Measurements from ENCODE around the gene RABL6. TPM values are rescaled to one million over a fixed set of nuclear protein-coding genes. Genes with fewer than 3 reads are reported as not detected.
"Not testable (repeated sequence)": the region's sequence is repeated elsewhere in the genome, so short reads cannot be mapped to it uniquely, and the experiment has no call there.

Gene RABL6
- total and polyA plus RNA-seq, 4 donors, result 31.3 to 76.1 (median 49.6) TPM

DNA sequence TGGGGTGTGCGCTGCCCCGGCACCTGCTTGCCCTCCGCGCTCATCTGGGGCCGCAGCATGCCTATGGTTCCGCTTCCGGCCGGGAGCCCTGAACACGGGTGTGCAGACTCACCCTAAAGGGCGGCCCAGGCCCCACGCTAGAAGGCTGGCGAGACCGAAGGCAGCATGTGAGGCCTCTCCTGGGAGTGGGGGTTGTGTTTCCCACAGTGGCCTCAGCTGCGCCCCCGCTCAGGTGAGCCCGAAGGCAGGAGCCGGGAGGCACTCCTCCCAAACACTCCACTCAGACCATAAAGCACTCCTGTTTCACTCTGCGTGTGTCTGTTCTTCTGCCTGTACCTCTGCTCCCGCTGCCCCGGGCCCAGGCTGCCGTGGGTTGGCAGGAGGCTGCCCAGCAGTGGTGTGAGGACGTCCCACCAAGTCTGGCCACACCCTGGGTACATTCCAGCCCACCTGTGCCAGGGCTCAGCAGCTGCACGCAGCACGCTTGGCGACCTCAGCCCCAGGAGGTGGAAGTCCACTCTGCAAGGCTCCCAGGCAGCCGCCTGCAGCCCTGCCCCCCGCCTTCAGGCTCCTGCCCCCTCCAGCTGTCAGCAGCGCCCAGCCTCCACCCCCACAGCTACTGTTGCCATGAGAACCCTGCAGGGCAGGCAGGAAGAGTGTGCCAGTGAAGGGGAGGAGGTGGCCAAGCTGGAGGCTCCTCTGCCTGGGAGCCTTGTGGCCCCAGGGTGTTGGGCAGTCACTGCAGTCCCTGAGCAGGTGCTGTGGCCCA is 33.3 kb downstream of the RABL6 start:
- H3K9me3 ChIP-seq (ENCODE audit: control insufficient read depth, low read length), result no peaks in the 10 kb centered on the region
- no peak overlapping the region for H3K27ac ChIP-seq (ENCODE audit: low read depth in 1 of 2, low read length in 2 of 2)
- no peak for ATAC-seq (ENCODE audit: low FRiP score)
- intact Hi-C loops (cut with DNase I), result loop anchor here in 1 of 2 donors (5.0 to 10.0 kb wide), 2 partner anchors 34 to 154 kb away; partner anchors contain the start of genes CLIC3, PAXX and RABL6
- no peak overlapping the region for H3K4me3 ChIP-seq (ENCODE audit: low read length in 2 of 2)
- no peaks in the 10 kb centered on the region for H3K4me1 ChIP-seq (ENCODE audit: control insufficient read depth in 1 of 2, insufficient read depth in 2 of 2, low read length in 2 of 2)
- H3K27me3 ChIP-seq (ENCODE audit: control insufficient read depth in 1 of 2, insufficient read depth in 2 of 2, low read length in 1 of 2), result no peaks in the 10 kb centered on the region
- no peak for DNase-seq
- no peaks in the 10 kb centered on the region for H3K36me3 ChIP-seq (ENCODE audit: control insufficient read depth in 1 of 2, insufficient read depth in 2 of 2, low read length in 1 of 2)
- 63 to 65% methylated on average over 28 of the region's 28 CpGs for WGBS, 2 donors

- H3K4me3 ChIP-seq (ENCODE audit: low read length in 2 of 2); H3K27ac ChIP-seq (ENCODE audit: low read depth in 1 of 2, low read length in 2 of 2); H3K4me1 ChIP-seq (ENCODE audit: control insufficient read depth in 1 of 2, insufficient read depth in 2 of 2, low read length in 2 of 2); H3K36me3 ChIP-seq (ENCODE audit: control insufficient read depth in 1 of 2, insufficient read depth in 2 of 2, low read length in 1 of 2); ATAC-seq (ENCODE audit: low FRiP score); H3K27me3 ChIP-seq (ENCODE audit: control insufficient read depth in 1 of 2, insufficient read depth in 2 of 2, low read length in 1 of 2); H3K9me3 ChIP-seq (ENCODE audit: control insufficient read depth, low read length); DNase-seq: not testable (repeated sequence)
- intact Hi-C loops (cut with DNase I), result loop anchor here in 1 of 2 donors (2.0 to 10.0 kb wide), 3 partner anchors 35 to 153 kb away; partner anchors contain the start of genes C8G, CLIC3, FBXW5 and PAXX
- 44 to 45% methylated on average over 14 to 16 of the region's 16 CpGs for WGBS, 2 donors
These were observed 34.1 kb downstream of the RABL6 start for GRCh38 chr9:136841646-136842379.

- not testable (repeated sequence) for H3K36me3 ChIP-seq (ENCODE audit: control insufficient read depth in 1 of 2, insufficient read depth in 2 of 2, low read length in 1 of 2); H3K9me3 ChIP-seq (ENCODE audit: control insufficient read depth, low read length); H3K27ac ChIP-seq (ENCODE audit: low read depth in 1 of 2, low read length in 2 of 2); H3K4me1 ChIP-seq (ENCODE audit: control insufficient read depth in 1 of 2, insufficient read depth in 2 of 2, low read length in 2 of 2); H3K27me3 ChIP-seq (ENCODE audit: control insufficient read depth in 1 of 2, insufficient read depth in 2 of 2, low read length in 1 of 2)
- DNase-seq (peak; percentile 82 to 92), ATAC-seq (ENCODE audit: low FRiP score) (peak; percentile 82)
- intact Hi-C loops (cut with DNase I), result loop anchor here in 1 of 2 donors (2.0 to 10.0 kb wide), 3 partner anchors 35 to 152 kb away; partner anchors contain the start of genes C8G, CLIC3, FBXW5 and PAXX
- 1% methylated on average over 19 to 27 of the region's 27 CpGs for WGBS, 2 donors
- H3K4me3 ChIP-seq (ENCODE audit: low read length in 2 of 2), result peak within 1 kb of the TSS in 1 of 2 donors; percentile 8
These were observed 34.7 kb downstream of the RABL6 start, which contains the start of gene AJM1 for GRCh38 chr9:136842380-136842948. Gene AJM1, plus strand, starts transcription at chr9:136842478. Its CDS starts 1,937 bp downstream, at chr9:136844415.

GRCh38 chr9:136843159-136843800 is 35.5 kb downstream of the RABL6 start:
- intact Hi-C loops (cut with DNase I), result loop anchor here in 1 of 2 donors (2.0 to 10.0 kb wide), 3 partner anchors 36 to 152 kb away; partner anchors contain the start of genes C8G, CLIC3, FBXW5 and PAXX
- H3K9me3 ChIP-seq (ENCODE audit: control insufficient read depth, low read length); H3K4me1 ChIP-seq (ENCODE audit: control insufficient read depth in 1 of 2, insufficient read depth in 2 of 2, low read length in 2 of 2); ATAC-seq (ENCODE audit: low FRiP score); DNase-seq; H3K4me3 ChIP-seq (ENCODE audit: low read length in 2 of 2); H3K27ac ChIP-seq (ENCODE audit: low read depth in 1 of 2, low read length in 2 of 2); H3K36me3 ChIP-seq (ENCODE audit: control insufficient read depth in 1 of 2, insufficient read depth in 2 of 2, low read length in 1 of 2); H3K27me3 ChIP-seq (ENCODE audit: control insufficient read depth in 1 of 2, insufficient read depth in 2 of 2, low read length in 1 of 2): not testable (repeated sequence)
- WGBS, 2 donors, result 15 to 17% methylated on average over 20 to 21 of the region's 21 CpGs

DNA sequence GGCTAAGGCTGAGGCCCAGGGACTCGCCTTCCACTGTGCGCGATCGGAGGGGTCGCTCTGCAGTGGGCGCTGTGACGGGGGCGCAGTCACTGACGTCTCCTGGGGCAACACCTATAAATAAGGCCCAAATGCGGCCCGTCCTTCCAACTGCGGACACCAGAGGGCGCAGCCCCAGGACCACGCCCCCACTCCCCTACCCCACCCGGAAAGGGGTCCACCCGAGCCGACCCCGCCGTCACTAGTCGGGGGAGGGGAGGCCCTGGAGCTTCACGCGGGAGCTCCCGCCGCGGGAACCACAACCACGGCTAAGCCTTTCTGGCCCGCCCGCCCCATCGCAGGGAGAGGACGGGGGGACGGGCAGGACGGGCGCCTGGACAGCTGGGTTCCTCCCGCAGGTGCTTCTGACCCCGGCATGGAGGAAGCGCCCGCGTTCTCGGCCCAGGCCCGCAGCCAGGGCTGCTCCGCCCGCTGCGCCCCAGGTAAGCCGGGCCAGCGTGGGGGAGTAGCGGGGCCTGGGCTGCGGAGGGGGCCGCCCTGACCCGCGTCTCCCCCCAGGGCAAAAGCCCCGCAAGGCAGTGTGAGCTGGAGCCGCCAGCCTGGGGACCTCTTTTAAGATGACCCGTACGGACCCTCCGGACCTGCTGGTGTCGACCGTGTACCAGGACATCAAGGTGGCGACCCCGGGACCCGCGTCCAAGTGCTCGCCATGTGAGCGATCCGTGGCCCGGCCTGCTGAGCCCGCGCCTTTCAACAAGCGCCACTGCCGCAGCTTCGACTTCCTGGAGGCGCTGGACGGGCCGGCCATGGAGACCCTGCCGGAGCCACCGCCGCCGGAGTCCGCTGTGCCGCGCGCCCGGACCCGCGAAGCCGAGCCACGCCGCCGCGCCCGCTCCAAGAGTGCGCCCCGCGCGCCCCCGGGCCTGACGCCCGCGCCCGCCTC is 36.3 kb downstream of the RABL6 start:
- peak in 1 of 2 donors; percentile 90 for DNase-seq
- not testable (repeated sequence) for H3K9me3 ChIP-seq (ENCODE audit: control insufficient read depth, low read length); H3K27ac ChIP-seq (ENCODE audit: low read depth in 1 of 2, low read length in 2 of 2); H3K36me3 ChIP-seq (ENCODE audit: control insufficient read depth in 1 of 2, insufficient read depth in 2 of 2, low read length in 1 of 2); ATAC-seq (ENCODE audit: low FRiP score); H3K27me3 ChIP-seq (ENCODE audit: control insufficient read depth in 1 of 2, insufficient read depth in 2 of 2, low read length in 1 of 2); H3K4me3 ChIP-seq (ENCODE audit: low read length in 2 of 2); H3K4me1 ChIP-seq (ENCODE audit: control insufficient read depth in 1 of 2, insufficient read depth in 2 of 2, low read length in 2 of 2)
- WGBS, 2 donors, result 7 to 8% methylated on average over 74 to 99 of the region's 99 CpGs
- intact Hi-C loops (cut with DNase I), result loop anchor here in 1 of 2 donors (2.0 to 10.0 kb wide), 3 partner anchors 37 to 151 kb away; partner anchors contain the start of genes C8G, CLIC3, FBXW5 and PAXX

GRCh38 chr9:136844761-136845464 is 37.2 kb downstream of the RABL6 start:
- Histone ChIP-seq H3K9me3 (ENCODE audit: control insufficient read depth, low read length) (no peaks in the 10 kb centered on the region), H3K4me3 (ENCODE audit: low read length in 2 of 2) (no peak overlapping the region), H3K27ac (ENCODE audit: low read depth in 1 of 2, low read length in 2 of 2) (no peak overlapping the region), H3K4me1 (ENCODE audit: control insufficient read depth in 1 of 2, insufficient read depth in 2 of 2, low read length in 2 of 2) (no peaks in the 10 kb centered on the region), H3K27me3 (ENCODE audit: control insufficient read depth in 1 of 2, insufficient read depth in 2 of 2, low read length in 1 of 2) (no peaks in the 10 kb centered on the region), H3K36me3 (ENCODE audit: control insufficient read depth in 1 of 2, insufficient read depth in 2 of 2, low read length in 1 of 2) (no peaks in the 10 kb centered on the region)
- intact Hi-C loops (cut with DNase I), result loop anchor here in 1 of 2 donors (5.0 to 10.0 kb wide), 3 partner anchors 38 to 150 kb away; partner anchors contain the start of genes CLIC3, PAXX, RABL6 and TRAF2
- DNase-seq, result no peak
- WGBS, 2 donors, result 24 to 32% methylated on average over 50 to 88 of the region's 88 CpGs
- ATAC-seq (ENCODE audit: low FRiP score), result no peak
